ENCODE results near the gene YEATS2.

YEATS2 gene

GRCh38 chr3:183714622-183715021 lies 17.0 kb downstream of the YEATS2 start:
- TF ChIP-seq, protein P1, sequence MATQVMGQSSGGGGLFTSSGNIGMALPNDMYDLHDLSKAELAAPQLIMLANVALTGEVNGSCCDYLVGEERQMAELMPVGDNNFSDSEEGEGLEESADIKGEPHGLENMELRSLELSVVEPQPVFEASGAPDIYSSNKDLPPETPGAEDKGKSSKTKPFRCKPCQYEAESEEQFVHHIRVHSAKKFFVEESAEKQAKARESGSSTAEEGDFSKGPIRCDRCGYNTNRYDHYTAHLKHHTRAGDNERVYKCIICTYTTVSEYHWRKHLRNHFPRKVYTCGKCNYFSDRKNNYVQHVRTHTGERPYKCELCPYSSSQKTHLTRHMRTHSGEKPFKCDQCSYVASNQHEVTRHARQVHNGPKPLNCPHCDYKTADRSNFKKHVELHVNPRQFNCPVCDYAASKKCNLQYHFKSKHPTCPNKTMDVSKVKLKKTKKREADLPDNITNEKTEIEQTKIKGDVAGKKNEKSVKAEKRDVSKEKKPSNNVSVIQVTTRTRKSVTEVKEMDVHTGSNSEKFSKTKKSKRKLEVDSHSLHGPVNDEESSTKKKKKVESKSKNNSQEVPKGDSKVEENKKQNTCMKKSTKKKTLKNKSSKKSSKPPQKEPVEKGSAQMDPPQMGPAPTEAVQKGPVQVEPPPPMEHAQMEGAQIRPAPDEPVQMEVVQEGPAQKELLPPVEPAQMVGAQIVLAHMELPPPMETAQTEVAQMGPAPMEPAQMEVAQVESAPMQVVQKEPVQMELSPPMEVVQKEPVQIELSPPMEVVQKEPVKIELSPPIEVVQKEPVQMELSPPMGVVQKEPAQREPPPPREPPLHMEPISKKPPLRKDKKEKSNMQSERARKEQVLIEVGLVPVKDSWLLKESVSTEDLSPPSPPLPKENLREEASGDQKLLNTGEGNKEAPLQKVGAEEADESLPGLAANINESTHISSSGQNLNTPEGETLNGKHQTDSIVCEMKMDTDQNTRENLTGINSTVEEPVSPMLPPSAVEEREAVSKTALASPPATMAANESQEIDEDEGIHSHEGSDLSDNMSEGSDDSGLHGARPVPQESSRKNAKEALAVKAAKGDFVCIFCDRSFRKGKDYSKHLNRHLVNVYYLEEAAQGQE (IDR thresholded peaks at IDR 0.05; ENCODE audit: insufficient read depth in 1 of 2, low read depth in 2 of 2, low read length in 2 of 2): no peak
- no peak for TF ChIP-seq POLR2AphosphoS5 (IDR thresholded peaks at IDR 0.05; ENCODE audit: low read depth, low read length)
- TF ChIP-seq TAF1 (IDR thresholded peaks at IDR 0.05; ENCODE audit: borderline replicate concordance, insufficient read depth, low read length): no peak
- TF ChIP-seq FOXP2 (optimal IDR thresholded peaks at IDR 0.05; ENCODE audit: borderline replicate concordance, extremely low read depth, extremely low read length, insufficient read depth): no peak
- no peak for TF ChIP-seq SIN3A (IDR thresholded peaks at IDR 0.05; ENCODE audit: borderline replicate concordance, insufficient read depth, low read length)

DNA sequence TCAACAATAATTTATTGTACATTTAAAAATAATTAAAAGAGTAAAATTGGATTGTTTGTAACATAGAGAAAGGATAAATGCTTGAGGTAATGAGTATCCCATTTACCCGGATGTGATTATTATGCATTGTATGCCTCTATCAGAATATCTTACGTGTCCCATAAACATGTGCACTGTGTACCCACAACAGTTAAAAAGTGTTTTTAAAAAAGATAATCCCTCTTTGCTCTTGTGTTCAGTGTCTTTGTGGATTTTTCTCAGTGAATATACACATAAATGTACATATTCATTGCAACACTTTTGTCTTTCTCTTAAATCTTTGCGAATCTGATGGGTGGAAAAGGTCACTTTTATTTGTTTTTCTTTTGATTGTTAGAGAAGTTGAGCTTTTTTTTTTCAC lies 20.4 kb downstream of the YEATS2 start:
- TF ChIP-seq FOXP2 (optimal IDR thresholded peaks at IDR 0.05; ENCODE audit: borderline replicate concordance, extremely low read depth, extremely low read length, insufficient read depth) (no peak), POLR2AphosphoS5 (IDR thresholded peaks at IDR 0.05; ENCODE audit: low read depth, low read length) (no peak), SIN3A (IDR thresholded peaks at IDR 0.05; ENCODE audit: borderline replicate concordance, insufficient read depth, low read length) (no peak), TAF1 (IDR thresholded peaks at IDR 0.05; ENCODE audit: borderline replicate concordance, insufficient read depth, low read length) (no peak)
- TF ChIP-seq, protein P1 (IDR thresholded peaks at IDR 0.05; ENCODE audit: insufficient read depth in 1 of 2, low read depth in 2 of 2, low read length in 2 of 2): no peak

- TF ChIP-seq TAF1 (IDR thresholded peaks at IDR 0.05; ENCODE audit: borderline replicate concordance, insufficient read depth, low read length) (no peak), FOXP2 (optimal IDR thresholded peaks at IDR 0.05; ENCODE audit: borderline replicate concordance, extremely low read depth, extremely low read length, insufficient read depth) (no peak), POLR2AphosphoS5 (IDR thresholded peaks at IDR 0.05; ENCODE audit: low read depth, low read length) (no peak)
These were observed 27.8 kb downstream of the YEATS2 start for GRCh38 chr3:183725387-183725786.

DNA sequence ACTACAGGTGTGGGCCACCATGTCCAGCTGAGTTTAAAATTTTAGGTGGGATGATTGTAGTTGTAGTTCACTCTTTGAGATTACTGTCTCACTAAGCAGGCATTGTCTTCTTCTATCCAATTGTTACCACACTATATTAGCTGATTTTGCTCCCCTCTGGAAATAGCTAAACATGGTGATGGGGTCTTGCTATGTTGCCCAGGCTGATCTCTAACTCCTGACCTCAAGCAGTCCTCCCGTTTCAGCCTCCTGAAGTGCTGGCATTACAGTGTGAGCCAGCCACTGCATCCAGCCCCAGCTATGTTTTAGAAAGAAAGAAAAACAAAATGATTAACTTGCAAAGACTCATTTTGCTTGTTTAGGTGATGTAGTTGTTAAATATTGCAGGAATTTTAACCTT lies 30.6 kb downstream of the YEATS2 start:
- TF ChIP-seq TAF1 (IDR thresholded peaks at IDR 0.05; ENCODE audit: borderline replicate concordance, insufficient read depth, low read length) (no peak), FOXP2 (optimal IDR thresholded peaks at IDR 0.05; ENCODE audit: borderline replicate concordance, extremely low read depth, extremely low read length, insufficient read depth) (no peak), POLR2AphosphoS5 (IDR thresholded peaks at IDR 0.05; ENCODE audit: low read depth, low read length) (no peak), SIN3A (IDR thresholded peaks at IDR 0.05; ENCODE audit: borderline replicate concordance, insufficient read depth, low read length) (no peak)
- TF ChIP-seq, protein P1 (IDR thresholded peaks at IDR 0.05; ENCODE audit: insufficient read depth in 1 of 2, low read depth in 2 of 2, low read length in 2 of 2): no peak

- no peak for TF ChIP-seq POLR2AphosphoS5 (IDR thresholded peaks at IDR 0.05; ENCODE audit: low read depth, low read length)
- no peak for TF ChIP-seq FOXP2 (optimal IDR thresholded peaks at IDR 0.05; ENCODE audit: borderline replicate concordance, extremely low read depth, extremely low read length, insufficient read depth)
- TF ChIP-seq, protein P1 (IDR thresholded peaks at IDR 0.05; ENCODE audit: insufficient read depth in 1 of 2, low read depth in 2 of 2, low read length in 2 of 2): no peak
- no peak for TF ChIP-seq TAF1 (IDR thresholded peaks at IDR 0.05; ENCODE audit: borderline replicate concordance, insufficient read depth, low read length)
- TF ChIP-seq SIN3A (IDR thresholded peaks at IDR 0.05; ENCODE audit: borderline replicate concordance, insufficient read depth, low read length): no peak
These were observed 32.8 kb downstream of the YEATS2 start for GRCh38 chr3:183730361-183730760.

Data from PFSK-1 (cell line).